Activated T-cell treated with anti-CD3 and anti-CD28 coated beads, Interleukin-2, amount 50 U/mL, for 48 hours (primary cell): ENCODE data around the gene TMC5.
"Not testable (repeated sequence)": the region's sequence is repeated elsewhere in the genome, so short reads cannot be mapped to it uniquely, and the experiment has no call there.

Source experiments
- DNase-seq, 2 experiments: peaks; one replicate each; pipeline ENCODE4 v3.0.0-alpha.2; 2020

Gene TMC5

DNA sequence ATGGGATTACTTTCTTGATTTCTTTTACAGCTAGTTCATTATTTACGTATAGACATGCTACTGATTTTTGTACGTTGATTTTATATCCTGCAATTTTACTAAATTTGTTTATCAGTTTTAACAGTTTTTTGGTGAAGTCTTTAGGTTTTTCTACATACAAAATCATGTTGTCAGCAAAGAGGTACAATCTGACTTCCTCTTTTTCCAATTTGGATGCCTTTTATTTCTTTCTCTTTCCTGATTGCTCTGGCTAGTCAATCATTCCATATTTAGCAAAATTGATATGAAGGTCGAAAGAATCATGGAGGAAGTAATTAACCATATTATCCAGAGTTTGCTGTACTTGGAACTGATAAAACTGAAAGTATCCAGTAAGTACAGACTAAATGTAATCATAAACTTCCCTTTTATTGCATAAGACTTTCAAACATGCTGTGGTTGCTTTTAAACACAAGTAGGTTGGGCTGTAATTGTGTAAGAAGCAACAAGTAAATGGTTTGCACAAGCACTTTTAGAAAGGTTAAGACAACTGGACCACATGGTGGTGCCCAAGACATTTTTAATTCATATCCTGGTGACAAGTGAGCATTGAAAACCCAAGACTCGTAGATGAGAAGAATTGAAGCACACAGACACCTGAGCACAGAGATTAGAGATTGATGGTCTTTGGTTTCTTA is 95.8 kb downstream of the TMC5 start:
- no peak for DNase-seq

DNA sequence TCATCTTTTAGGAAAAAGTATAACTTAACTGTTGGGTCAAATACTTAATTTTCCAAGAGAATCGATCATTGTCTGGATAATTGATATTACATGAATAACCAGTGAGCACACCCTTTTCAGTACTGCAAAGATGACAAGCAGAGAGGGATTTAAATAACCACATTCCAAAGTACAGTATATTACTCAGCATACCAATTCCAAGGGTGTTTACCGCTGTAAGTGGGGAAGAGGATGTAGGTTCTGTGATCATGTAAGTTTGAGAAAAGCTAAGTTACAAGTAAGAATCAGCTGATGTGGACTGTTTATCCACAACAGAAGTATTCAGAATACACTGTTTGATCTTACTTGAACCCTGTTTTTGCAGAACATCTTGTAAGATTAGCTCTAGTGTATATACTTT is 98.1 kb downstream of the TMC5 start:
- DNase-seq: no peak

DNA sequence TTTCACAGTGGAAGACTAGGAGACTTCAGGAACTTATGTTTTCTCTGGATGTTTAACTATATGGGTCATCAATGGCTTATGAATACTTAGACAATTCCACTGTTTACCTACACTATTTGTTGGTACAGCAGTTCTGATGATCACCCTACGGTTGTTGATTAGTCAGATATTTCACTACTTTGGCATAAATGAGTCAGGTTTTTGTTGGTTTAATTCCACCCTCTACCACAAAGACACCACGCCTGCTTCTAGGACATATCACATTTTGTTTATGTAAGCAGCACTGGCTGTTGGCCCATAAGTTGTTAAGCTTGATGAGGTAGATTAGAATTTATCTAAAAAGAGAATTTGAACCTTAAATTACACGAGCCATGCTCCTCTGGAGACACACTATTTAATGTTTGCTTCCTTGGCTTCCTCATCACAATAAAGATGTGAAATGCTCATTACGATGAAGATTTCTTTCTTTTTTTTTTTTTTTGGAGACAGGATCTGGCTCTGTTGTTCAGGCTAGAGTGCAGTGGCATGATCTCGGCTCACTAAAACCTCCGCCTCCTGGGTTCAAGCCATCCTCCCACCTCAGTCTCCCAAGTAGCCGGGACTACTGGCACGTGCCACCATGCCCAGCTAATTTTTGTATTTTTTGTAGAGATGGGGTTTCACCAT is 99.9 kb downstream of the TMC5 start:
- no peak for DNase-seq

DNA sequence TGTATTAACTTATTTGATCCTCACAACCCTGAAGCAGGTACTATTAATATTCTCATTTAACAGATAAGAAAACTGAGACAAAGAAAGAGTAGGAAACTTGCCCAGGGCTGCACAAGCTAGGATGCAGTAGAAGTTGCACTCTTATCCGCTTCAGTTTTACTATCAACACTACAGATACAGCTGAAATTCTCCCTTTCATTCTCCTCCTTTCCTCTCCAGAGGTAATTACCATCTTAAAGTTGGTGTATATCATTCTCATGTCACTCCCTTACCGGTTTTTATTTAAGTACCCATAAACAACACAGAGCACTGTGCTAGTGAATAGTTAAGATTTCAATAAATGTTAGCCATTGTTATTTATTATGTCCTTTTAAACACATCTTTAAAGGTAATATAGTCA is 100.7 kb downstream of the TMC5 start:
- no peak for DNase-seq

DNA sequence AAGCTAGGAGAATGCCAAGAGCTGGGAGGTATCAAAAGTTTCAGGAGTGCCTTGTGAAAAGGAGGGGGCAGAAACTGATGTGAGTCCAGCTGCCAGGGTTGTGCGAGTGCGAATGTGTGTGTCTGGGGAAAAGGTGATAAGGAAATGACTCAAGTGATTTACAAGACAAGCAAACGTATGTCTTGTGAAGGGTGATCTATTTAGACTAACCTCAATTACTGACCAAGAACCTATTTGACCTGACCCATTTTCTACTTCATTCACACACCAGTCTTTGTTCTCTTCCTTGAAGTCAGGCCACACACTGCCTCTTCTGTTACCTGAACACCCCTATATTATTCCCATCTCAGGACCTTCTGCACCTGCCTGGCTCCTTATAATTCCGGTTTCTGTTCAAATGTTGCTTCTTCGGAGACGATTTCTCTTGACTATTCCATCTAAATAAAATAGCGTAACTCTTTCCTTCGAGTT is 103.2 kb downstream of the TMC5 start:
- DNase-seq: peak; percentile 27 to 30

- peak; percentile 93 to 96 for DNase-seq
Measured at GRCh38 chr16:19521471-19522396, 104.1 kb downstream of the TMC5 start, which contains the start of gene GDE1. Gene GDE1, minus strand, starts transcription at chr16:19522098. Its CDS starts 134 bp downstream, at chr16:19521964.

- DNase-seq: no peak
Measured at GRCh38 chr16:19522397-19522732, 104.7 kb downstream of the TMC5 start.

DNA sequence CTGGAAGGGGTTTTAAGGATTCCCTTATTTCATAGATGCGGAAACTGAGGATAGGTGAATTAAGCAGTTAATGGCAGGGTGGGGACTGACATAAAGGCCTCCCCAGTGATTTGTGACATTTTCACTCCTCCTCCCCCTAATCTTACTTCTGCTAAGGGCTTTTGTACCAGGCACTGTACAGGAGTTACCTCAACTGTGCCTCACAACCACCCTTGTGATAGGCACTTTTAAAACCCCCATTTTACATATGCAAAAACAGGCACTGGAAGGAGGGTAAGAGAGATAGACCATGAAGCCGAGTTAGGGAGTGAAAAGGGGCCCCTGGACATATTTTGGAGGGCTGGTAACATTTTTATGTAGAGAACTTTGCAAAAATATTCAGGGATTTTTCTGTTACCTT is 105.1 kb downstream of the TMC5 start:
- DNase-seq: no peak

DNA sequence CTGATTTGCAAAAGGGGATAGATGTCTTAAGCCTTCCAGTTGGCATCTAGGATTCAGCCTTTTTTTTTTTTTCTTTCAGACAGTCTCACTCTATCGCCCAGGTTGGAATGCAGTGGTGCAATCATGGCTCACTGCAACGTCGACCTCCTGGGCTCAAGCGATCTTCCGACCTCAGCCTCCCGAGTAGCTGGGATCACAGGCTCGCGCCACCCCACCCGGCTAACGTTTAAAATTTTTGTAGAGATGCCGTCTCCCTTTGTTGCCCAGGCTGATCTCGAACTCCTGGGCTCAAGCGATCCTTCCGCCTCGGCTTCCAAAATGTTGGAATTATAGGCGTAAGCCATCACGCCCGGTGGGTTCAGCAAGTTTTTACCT is 105.5 kb downstream of the TMC5 start:
- DNase-seq: no peak

DNA sequence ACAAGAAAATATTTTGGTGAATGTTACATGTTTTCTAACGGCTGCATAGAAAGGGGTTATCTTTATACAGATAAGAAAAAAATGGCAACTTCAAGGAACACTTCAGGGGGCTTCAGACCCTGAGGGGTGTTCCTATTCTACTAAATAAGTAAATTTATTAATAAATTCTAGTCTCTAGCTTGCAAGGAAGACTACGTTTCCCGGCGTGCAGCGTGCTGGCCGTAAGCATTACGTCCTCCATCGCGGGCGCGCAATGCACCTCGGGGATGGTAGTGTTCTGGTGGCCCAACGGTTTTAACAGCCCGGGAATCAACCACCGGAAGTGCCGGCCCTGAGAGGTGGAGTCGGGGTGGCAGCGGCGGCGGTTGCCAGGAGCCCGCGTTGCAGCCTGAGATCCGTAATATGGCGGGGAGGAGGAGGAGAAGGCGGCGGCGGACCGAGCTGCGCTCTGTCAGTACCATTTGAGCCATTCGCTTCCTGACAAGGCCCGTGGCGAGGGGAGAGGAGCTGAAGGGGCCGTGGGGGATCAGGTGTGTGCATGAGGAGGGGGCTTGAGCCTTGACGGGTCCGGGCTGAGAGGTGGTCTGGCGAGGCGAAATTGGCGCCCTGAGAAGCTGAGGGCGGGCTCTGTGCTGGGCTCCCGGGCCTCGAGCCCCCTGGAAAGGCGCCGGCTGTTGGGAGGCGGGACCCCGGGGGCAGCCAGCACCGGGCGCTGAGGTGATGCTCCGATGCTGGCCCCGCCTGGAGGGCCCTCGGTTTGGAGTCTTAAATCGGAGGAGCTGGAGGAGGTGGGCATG is 106.1 kb downstream of the TMC5 start, which contains the start of gene CCP110:
Gene CCP110 (plus strand): TSS at position 384 of the 797 bp plus-strand sequence. CDS start 3,940 bp downstream, outside the sequence.
- DNase-seq: peak; percentile 94 to 95

DNA sequence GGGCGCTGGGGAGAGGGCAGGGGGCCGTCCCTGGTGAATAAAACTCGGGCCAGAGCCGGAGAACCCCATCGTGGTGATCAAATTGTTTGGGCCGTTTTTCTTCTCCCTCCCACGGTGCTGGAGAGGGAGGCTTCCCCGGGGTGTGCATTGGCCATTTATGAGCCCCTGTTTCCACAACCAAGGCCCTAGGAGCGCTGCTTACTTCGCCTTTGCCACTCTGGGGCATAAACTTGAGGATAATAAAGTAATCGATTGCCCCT is 106.6 kb downstream of the TMC5 start:
- DNase-seq: peak in 1 of 2 experiments; percentile 42

DNA sequence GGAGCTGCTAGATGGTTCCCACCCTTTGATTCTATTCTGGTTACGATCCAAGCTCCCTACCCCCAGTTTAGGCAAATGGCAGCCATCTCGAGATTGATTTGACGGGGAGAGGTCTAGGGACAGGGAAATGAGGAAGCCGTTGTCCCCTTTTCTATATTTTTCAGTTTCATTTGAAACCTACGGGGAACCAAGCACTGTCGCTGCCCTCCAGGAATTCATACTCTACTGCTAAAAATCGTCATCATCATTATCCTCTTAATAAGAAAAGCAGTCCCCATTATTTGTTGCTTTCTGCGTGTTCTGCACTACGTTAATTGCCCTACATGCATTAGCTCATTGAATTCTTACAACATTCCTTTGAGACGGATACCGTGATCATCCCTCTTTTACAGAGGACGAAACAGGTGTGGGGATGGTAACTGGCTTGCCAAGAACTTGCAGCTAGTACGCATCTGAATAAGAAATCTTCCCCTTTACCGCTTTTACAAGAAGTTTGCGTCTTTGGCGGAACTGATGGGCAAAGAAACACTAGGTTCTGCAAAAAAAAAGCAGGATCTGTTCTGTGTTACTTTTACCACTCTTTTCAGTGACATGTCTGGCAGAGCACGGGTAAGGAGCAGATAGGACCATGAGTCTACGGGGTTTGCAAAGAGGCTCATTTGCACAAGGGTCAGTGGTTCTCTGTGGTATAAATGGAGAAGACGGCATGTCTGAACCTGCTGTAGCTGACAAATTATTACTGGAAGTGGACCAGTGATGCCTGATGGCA is 107.1 kb downstream of the TMC5 start:
- DNase-seq: no peak

DNA sequence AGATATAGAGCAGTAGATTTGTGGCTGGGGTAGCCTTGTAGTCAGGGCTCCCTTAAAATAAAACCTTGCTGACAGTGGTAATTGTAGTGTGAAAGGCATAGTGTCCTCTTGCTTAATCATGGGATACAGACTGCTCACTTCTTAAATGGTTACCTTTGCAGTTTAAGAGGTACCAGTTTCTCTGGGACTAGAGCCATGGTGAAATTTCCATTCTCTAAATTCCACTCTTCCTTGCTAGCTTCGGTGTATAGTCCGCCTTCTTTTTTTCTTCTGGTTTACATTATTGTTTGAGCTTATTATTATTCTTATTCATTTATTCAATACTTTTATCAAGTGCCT is 107.7 kb downstream of the TMC5 start:
- no peak for DNase-seq

- no peak for DNase-seq
Measured at GRCh38 chr16:19527161-19527560, 109.5 kb downstream of the TMC5 start.

DNA sequence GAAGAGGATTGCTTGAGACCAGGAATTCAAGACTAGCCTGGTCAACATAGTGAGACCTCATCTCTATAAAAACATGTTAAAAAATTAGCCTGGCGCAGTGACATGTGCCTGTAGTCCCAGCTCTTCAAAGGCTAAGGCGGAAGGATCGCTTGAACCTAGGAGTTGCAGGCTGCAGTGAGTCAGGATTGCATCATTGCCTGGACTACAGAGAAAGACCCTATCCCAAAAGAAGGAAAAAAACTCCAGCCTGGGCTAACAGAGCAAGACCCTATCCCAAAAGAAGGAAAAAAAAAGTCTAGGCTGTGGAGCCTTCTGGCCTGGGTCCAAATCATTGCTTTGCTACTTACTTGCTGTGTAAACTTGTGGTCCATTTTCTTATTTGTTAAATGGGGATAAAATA is 111.0 kb downstream of the TMC5 start:
- DNase-seq: no peak

DNA sequence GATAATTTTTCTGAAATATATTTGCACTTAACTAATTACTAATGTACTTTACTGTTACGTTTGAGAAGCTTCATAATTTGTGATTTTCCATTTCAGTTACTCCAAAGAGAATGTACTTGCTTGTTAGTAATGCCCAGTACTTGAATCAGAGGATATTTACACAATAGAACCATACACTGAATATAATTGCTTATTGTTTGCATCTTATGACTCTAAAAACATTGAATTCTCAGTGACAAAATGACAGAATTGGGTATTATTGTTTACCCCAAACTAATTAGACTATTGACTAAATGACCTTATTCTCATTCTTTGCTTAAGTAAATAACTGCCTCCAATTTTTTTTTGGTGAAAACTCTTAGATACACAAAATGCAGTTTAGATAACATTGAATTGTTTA is 114.9 kb downstream of the TMC5 start:
- DNase-seq: no peak

GRCh38 chr16:19540241-19540970 is 122.7 kb downstream of the TMC5 start:
- DNase-seq: no peak

DNA sequence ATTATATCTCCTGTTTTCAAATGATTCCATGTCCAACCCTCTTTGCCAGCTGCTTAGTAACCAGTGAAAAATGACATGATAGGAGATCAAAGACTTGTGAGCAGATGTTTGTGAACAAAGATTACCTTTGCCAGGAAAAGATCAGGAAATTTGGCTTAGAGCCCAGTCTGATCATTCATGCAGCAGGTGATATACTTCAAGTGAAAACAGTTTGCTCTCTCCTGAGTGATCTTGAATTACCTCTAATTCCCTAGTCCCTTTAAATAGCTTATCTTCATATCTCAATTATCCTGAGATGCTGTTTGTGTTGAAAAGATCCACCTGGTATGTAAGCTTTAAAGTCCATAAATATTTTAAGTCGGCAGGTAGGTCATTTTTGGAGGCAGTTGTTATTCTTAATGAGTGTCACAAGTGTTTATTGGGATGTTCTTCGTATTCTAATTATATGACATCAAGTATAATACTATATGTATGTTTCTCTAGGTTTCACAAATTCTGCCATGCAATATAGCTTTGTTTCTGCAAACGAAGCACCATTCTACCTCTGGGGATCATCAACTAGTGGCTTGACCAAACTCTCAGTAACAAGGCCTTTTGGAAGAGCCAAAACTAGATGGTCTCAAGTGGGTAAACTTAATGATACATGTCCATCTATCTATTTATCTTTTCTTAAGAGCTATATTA is 124.6 kb downstream of the TMC5 start:
- DNase-seq: no peak

DNA sequence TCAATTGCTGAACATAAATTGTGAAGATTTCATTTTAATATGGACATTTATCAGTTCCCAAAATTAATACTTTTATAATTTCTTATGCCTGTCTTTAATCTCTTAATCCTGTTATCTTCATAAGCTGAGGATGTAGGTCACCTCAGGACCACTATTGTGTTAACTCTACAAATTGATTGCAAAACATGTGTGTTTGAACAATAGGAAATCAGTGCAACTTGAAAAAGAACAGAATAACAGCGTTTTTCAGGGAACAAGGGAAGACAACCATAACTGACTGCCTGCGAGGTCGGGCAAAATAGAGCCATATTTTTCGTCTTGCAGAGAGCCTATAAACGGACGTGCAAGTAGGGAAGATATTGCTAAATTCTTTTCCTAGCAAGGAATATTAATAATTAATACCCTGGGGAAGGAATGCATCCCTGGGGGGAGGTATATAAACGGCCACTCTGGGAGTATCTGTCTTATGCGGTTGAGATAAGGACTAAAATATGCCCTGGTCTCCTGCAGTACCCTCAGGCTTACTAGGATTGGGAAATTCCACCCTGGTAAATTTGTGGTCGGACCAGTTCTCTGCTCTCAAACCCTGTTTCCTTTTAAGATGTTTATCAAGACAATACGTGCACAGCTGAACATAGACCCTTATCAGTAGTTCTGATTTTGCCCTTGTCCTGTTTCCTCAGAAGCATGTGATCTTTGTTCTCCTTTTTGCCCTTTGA is 125.8 kb downstream of the TMC5 start:
- DNase-seq: not testable (repeated sequence)

- DNase-seq: no peak
Measured at GRCh38 chr16:19548144-19548543, 130.5 kb downstream of the TMC5 start.
